HG03135 (cell line): ENCODE results near the gene C16orf96.
A peak's percentile ranks its signal among the peaks of the same experiment; 100 is the strongest.

Experiments
- ATAC-seq: cut with Tn5 transposase; IDR thresholded peaks from one replicate; pipeline ENCODE4 v1.9.1; 2021; ENCODE audit warnings: mild to moderate bottlenecking, moderate library complexity; ENCODE audit not compliant: unreplicated experiment

C16orf96 gene

DNA sequence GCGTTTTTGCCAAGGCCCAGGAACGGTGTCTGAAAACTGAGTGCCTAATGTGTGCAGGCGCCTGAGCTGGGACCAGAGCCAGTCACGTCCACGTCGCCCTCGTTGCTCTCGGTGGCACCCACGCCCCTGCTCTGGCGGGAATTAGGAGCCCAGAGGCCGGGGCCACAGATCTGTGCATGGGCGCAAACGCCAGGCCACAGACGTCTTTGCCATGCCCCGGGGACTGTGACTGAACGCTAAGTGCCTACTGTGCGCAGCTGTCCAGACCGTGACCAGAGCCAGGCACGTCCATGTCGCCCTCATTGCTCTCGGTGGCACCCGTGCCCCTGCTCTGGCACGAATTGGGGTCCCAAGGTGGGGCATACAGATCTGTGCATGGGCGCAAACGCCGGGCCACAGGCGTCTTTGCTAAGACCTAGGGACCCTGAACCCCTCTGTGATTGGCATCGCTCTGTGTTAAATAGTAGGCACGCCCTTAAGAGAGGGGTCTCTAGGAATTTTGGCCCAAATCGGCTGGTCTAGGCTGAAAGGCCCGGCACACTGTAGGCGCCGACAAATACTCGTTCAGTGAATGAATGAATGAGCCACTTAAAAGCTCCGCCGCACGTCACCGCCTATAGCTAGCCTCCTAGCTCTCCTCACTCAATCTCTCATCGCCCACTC is 59.4 kb downstream of the C16orf96 start:
- ATAC-seq = no peak

DNA sequence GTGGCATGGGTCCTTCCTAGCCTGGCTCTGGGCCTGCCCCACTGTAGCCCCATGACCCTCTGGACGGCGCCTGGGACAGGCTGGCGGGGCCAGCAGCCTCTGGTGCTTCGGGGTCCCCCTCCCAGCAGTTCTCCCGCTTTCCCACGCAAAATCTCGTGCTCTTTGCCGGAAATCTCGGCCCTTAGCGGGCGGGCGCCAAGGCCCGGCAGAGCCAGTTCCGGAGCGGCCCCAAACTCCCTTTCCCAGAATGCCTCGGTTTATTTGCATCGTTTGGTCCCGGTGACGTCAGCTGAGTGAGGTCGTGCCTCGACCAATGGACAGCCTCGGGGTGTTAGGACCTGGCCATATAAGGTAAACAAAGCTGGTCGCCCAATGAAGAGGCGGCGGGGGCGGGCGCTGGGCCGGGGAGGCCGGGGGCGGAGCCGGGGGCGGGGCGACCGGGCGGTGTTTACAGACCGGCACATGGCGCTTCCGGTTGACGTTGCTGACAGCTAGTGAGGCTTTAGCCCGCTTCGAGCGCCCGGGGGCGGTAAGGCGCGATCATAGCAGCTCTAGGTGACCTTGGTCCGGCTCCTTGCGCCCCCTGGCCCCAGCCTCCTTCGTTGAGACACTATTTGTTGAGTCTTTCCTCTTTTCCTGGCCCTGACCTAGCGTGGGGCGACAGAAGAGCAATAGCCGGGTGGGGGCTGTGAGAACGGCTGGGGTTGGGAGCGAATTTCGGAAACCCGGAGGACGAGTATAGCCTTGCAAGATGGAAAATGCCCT is 60.1 kb downstream of the C16orf96 start:
- peak; percentile 78 for ATAC-seq

DNA sequence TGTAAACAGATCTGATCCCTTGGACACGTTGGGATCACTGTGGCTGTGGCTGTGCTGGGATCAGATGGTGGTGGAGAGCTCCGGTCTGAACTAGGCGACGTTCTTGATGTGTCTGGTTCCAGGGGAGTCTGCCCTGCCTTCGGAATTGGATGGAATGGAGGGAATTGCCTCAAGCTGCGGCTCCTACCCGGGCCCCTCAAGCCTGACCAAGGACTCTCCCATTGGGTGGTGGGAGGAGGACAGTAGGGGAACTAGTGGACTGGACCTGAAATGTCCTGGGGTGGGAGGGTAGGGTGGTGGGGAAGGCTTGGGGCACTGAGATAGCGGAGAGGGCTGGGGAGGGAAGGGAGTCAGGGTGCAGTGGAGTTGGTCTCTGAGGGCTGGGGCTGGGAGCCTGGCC is 61.7 kb downstream of the C16orf96 start:
- no peak for ATAC-seq

DNA sequence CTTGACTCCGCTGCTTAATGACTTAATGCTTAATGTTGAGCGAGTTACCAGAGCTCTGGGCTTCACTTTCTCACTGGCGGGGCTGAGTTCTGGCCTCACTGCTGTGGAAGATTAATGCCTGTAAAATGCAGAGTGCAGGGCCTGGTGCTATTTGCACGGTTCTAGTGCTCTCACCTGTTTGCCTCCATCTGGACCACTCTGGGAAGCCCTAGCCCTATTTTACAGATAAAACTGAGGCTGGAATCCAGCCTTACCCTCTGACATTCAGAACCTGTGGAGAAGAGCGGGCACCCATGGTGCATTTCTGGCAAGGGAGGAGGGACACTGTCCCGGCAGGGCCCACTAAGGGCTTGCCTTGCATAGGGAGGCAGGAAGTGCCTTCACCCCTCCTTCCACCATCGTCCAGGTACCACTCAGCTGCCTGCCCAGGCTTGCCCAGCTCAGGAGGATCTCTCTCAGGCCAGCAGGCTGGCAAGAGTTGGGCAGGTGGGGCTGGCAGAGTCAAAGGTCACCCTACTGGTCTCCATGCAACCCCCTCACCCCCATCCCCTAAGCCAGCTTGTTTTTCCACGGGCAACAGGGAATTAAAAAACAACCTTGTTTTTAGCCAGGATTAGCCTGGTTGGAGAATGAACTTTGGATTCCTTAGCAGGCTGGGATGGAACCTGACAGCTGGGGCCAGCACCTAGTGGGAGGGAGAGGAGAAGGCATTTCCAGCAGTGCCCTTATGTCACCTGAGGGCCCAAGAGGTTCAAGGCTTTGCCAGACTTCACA is 62.7 kb downstream of the C16orf96 start:
- no peak for ATAC-seq

DNA sequence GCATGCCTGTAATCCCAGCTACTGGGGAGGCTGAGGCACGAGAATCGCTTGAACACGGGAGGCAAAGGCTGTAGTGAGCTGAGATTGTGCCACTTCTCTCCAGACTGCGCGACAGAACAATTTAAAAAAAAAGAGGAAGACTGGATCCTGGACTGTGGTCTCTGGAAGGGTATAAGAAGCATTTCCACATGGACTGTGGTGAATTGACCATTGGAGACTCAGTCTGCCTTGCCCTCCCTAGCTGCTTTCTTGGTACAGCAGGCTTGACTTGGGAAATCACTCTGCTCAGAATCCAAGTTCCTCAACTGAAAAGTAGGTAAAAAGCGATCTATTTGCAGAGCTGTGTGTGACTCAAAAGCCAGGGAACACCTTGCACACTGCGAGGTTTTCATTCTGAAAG is 67.5 kb downstream of the C16orf96 start:
- ATAC-seq = no peak

- peak; percentile 77 for ATAC-seq
These were observed 68.1 kb downstream of the C16orf96 start, which contains the start of gene MGRN1 for GRCh38 chr16:4624015-4624826. MGRN1 (plus strand) TSS chr16:4624826; CDS start chr16:4624961, 135 bp downstream.

DNA sequence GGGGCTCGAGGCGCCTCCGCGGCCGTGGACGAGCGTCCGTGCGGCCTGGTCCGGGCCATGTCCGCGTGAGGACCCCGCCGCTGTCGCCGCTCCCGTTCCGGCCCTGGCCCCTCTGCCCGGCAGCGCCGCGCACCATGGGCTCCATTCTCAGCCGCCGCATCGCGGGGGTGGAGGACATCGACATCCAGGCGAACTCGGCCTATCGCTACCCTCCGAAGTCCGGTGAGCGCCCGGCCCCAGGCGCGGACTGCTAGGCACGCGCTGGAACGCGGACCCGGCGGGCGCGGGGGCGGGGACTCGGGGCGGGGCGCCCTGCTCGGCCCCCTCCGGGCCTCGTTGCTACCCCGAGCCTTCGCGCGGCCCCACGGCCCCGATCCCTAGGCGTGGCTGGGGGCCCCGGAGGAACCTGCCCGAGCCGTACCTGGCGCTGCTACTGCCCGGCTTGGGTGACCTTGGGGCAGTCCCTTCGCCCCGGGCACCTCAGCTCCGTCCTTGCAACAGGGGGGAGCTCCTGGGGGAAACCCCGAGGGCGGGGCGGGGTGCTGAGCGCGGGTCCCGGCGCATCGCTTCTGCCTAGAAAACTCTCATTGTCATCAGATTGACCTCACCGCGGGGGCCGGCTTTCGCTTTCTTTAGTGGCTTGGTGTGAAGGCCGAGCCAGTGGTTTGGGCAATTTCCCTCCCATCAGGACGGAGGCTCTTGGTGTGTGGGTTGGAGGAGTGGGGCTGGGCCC is 68.9 kb downstream of the C16orf96 start:
- peak; percentile 57 for ATAC-seq

DNA sequence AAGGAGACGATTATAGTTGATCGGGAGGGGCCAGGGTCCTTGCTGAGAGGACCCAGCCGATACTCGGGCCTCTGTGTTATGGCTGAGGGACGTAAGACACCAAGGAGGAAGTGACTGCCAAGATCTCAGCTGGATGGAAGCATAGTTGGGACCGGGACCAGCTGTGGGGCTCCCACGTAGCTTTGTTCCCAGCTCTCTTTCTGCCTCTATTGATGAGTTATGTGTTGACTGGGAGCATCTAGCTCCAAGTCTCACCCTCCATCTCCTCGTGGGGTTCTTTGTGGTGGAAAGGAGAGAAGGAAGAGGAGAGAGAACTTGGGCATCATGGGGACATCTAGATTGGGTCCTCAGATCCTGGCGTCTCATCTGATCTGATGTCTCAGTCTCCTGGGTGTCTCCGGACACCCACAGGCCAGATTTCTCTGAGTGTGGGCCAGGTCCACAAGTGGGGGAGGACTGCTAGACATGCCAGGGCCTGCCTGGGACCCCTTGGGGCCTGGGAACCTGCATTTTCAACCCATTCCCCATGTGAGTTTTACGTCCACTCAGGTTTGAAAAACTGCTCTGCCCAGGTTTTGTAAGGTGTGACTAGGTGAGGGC is 69.5 kb downstream of the C16orf96 start:
- no peak for ATAC-seq

- ATAC-seq = no peak
These were observed 70.3 kb downstream of the C16orf96 start for GRCh38 chr16:4626396-4626795.

DNA sequence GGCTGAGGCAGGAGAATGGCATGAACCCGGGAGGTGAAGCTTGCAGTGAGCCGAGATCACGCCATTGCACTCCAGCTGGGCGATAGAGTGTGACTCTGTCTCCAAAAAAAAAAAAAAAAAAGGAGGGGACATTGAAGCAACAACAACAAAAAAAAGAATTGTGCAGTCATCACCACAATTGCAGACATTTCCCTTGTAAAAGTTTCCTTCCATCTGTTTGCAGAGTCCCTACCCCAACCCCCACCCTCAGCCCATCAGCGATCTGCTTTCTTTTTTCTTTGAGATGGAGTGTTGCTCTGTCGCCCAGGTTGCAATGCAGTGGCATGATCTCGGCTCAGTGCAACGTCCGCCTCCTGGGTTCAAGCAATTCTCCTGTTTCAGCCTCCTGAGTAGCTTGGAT is 72.1 kb downstream of the C16orf96 start:
- no peak for ATAC-seq

- no peak for ATAC-seq
These were observed 75.3 kb downstream of the C16orf96 start for GRCh38 chr16:4631444-4631843.

DNA sequence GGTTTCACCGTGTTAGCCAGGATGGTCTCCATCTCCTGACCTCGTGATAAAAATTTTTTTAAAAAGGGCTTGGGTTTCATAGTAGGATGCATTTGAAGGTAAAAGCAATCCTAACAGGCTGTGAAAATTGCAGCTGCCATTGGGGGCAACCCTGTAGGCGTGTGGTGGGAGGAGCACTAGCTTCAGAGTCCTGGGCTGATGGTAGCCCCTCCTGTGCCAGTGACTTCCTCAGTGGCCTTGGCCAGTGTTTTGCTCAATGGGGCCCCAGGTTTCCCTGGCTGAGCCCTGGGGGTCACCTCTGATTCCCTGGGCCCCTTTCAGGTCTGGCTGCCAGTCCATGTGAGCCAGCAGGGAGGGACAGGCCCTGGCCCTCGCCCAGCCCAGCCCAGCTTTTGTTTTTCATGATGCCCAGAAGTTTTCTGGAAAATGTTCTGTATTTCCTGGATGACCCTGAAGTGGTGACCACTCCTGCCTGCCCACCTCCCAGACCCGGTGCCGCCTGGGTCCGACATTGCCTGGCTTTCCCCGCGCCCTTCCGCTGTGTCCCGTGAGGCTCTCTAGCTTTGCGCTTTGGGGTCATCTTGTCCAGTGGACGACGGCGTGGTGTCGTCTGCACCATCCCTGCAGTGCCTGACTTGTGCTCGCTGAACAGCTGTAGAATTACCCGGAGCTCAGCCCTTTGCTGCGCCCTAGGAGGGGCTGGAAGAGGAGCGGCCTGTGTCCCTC is 77.9 kb downstream of the C16orf96 start:
- ATAC-seq = no peak

- ATAC-seq = no peak
These were observed 78.6 kb downstream of the C16orf96 start for GRCh38 chr16:4634768-4635167.

DNA sequence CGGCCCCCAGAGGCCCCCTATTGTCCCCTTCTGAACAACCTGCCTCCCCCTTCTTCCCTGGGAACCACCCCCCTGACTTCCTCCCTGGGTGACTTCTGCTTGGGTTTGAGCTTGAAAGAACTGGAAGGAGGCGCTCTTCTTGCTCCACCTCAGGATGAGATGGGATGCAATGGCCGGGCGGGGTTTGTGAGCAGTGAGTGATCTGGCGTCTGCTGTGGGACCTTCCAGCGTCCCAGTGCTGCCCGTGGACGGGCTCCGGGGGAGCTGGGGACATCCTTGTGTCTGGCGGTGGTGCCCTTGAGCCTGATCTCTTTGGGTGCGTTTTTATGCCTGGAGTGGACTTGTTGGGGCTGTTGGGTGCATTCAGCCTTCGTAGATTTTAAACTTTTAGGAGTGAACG is 80.1 kb downstream of the C16orf96 start:
- ATAC-seq = no peak

DNA sequence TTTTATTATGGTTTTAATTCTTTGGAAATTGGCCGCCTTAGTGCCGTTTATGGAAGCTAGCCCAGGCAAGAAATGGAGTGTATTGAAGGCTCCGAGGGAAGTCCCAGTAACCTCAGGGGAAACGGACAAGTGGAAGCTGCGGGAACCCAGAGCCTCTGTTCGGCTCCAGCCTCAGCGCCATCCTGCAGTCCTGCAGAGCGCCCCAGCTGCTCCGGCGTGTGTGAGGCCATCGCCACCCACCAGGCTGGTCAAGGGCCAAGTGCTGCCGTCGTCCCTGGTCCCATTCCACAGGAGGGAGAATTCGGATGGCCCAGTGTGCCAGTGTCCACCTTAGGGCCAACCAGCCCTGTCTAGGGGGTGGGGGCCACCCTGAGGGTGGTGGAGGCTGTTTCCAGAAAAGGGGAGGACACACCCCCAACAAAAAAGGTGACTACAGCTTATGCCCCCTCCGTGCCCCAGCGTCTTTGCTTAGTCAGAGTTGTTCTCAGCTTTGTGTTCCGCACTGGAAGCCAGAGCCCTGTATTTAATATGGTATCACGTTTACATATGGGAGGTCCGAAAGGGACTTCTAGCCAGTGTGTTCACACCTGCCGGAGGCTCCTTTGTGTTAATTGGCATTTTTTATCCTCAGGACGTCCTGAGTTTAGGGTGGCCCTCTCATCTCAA is 81.5 kb downstream of the C16orf96 start:
- ATAC-seq = no peak

DNA sequence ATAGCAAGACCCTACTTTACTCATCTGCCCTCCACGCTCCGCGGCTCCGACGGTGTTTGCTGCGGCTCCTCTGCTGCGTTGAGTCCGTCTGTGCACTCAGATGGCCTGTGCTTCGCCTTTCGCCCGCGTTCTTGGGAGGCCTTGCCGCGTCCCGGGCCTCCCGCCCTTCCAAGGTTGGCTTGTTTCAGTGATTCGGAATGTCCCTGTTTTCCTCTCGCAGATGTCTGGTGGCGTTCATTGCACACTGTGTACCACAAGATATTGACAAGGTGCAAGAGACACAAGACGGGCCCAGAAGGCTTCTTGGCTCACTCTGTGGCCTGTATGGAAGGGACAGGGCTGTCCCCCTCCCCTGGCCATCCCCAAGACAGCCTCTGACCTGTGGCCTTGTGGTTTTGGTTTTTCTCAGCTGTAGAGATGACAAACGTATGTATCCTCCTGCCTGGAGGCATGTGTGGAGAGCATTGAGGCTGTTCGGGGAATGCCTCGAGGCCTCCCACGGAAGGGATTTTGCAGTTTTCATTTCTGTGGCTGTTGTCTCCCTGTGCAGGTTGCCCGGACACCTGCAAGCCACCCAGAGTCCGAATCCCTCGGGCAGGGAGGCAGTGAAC is 83.9 kb downstream of the C16orf96 start:
- ATAC-seq = no peak

DNA sequence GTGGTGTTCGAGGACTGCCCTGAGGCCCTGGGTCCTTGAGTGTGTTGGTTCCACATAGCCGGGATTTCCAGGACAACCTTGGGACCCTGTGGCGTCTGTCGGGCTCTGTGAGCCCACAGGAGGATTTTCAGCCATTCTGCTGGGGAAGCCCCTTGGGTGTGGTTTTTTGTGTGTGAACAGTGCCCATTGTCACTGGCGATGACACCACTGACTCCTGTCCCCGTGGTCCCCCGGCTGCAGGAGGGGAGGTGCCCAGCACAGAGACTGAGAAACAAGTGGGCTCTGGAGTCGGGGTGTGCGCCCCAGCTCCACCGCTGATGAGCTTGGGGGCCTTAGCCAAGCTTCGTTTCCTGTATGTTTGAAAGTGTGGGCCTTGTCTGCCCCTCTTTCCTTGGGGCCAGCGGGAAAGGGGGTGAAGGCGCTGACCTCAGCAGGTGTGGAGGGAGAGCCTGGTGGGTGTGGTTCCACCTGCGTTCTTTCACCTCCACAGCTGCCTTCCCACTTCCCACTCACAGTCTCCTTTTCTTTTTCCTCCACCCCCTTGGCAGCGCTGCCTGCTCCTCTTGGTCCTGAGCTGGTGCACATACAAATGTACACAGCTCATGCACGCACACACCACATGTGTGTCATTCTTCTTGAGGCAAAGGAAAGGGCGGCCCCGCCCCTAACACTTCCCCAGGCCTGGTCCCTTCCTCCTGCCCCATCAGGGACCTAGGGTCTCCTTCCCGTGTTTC is 84.6 kb downstream of the C16orf96 start:
- no peak for ATAC-seq

GRCh38 chr16:4641306-4641687 is 85.2 kb downstream of the C16orf96 start:
- ATAC-seq = no peak
